ENCODE data around the gene UFC1. TPM values are rescaled to one million over a fixed set of nuclear protein-coding genes. Genes with fewer than 3 reads are reported as not detected.
A peak's percentile ranks its signal among the peaks of the same experiment; 100 is the strongest.

The UFC1 gene
- total RNA-seq, 1 donor from 2014 or later: 92.2 TPM

DNA sequence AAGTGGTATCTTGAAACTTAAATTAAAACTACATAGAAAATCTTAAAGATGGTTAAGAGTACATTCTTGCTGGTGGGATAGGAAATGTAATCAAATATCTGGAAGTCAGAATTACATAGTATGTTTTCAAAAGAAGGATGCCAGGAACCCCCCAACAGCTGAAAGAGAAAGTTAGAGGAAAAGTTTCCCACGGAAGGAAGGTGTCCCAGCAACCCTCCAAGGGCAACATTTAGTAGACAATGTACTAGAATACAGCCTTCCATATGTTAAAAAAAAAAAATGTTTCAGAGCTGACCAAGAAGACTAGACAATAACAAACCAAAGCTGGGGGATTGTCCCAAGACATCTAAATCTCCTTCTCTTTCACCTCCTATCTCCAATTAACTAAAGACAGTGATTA, 23.5 kb upstream of the UFC1 start:
- H3K36me3 ChIP-seq: peaks cover 40% of the 10 kb centered on the region
- H3K9me3 ChIP-seq: no peaks in the 10 kb centered on the region
- H3K4me1 ChIP-seq: peaks cover 60% of the 10 kb centered on the region
- H3K4me3 ChIP-seq: no peak overlapping the region
- no peak overlapping the region for H3K27ac ChIP-seq
- intact Hi-C loops (cut with DNase I): no loop called here
- ATAC-seq (no peak), DNase-seq (no peak)
- H3K27me3 ChIP-seq (ENCODE audit: low read depth): no peaks in the 10 kb centered on the region
- TF ChIP-seq, protein P1, sequence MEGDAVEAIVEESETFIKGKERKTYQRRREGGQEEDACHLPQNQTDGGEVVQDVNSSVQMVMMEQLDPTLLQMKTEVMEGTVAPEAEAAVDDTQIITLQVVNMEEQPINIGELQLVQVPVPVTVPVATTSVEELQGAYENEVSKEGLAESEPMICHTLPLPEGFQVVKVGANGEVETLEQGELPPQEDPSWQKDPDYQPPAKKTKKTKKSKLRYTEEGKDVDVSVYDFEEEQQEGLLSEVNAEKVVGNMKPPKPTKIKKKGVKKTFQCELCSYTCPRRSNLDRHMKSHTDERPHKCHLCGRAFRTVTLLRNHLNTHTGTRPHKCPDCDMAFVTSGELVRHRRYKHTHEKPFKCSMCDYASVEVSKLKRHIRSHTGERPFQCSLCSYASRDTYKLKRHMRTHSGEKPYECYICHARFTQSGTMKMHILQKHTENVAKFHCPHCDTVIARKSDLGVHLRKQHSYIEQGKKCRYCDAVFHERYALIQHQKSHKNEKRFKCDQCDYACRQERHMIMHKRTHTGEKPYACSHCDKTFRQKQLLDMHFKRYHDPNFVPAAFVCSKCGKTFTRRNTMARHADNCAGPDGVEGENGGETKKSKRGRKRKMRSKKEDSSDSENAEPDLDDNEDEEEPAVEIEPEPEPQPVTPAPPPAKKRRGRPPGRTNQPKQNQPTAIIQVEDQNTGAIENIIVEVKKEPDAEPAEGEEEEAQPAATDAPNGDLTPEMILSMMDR (IDR thresholded peaks at IDR 0.05): no peak

DNA sequence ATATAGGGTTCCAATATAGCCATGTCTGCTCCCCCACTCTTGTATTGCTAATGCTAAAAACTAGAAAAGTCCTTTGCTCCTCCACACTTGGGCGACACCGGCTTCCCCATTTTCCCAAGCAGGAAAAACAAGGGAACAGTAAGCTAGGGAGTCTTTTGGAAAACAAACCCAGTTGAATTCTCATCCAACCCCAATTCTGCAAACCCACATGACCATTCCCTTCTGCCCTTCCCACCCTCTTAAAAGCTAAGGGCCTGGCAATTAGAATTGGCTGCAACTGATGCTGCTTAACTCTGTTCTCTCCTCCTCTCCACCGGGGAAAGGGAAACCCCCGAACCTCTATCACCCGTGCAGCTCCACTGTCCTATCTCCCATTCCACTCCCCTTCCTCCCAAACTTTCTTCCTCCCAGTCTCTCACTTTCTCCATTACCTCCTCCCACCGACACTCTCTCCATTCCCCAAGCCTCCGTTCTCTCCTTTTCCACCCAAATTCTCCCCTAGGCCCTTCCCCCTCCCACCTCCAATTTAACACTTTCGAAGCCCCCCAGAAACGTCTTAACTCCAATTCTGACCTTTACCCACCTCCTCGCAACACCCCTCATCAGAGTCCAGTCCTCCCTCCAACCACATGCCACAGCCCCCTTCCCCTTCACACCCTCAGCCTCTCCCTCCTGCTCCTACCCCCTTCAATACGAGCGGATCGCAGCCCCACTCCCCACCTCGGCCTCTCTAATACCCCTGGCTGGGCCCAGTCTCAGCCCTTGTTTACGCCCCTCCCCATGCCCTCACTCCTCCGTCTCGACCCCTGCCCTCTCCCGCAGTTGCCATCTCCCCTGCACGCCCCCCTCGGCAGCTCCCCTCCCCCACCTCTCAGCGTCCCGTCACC, 22.0 kb upstream of the UFC1 start:
- TF ChIP-seq, protein P1 (IDR thresholded peaks at IDR 0.05): no peak
- intact Hi-C loops (cut with DNase I): no loop called here
- no peak for DNase-seq
- H3K9me3 ChIP-seq: no peaks in the 10 kb centered on the region
- H3K4me1 ChIP-seq: peaks cover 55% of the 10 kb centered on the region
- H3K36me3 ChIP-seq: peaks cover 25% of the 10 kb centered on the region
- H3K4me3 ChIP-seq: peak overlapping the region; percentile 71
- H3K27ac ChIP-seq: peak overlapping the region; percentile 96
- H3K27me3 ChIP-seq (ENCODE audit: low read depth): no peaks in the 10 kb centered on the region
- ATAC-seq: peak; percentile 3 to 38

DNA sequence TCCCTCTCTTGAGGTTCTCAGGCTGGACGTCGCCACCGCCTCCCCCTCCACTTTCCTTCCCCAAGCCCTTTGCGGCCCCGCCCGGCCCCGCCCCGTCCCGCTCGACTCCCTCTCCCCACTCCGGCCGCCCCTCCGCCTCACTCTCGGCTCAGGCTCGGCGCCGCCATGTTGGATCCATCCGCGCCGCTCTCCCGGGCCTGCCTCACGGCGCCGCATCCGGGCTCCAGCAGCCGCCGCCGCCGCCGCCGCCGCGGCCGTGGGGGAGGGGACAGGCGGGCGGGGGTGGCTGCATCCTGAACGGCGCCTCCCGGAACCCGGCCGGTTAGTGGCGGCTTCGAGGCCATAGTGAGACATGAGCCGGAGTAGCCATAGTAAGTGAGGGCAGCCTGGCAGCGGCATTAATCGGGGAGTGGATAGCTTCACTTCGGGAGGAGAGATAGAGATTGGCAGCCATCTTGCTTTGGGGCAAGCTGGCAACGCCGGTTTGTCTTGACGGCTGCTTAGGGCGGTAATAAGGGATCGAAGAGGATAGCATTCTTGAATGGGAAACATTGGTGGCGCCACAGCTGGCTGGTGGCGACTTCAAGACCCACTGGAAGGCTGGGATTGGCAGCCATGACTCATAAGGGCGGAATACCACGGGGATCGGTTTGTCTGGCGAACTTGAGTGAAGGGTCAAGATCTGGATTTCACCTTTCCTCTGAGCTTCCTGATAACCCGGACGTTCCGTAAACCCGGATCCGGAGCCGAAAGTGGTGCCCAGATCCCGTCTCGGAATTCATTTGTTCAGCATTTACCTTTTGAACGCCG, 21.2 kb upstream of the UFC1 start, which contains the start of gene DEDD:
Gene DEDD, minus strand, starts transcription at position 258 of the 810 bp plus-strand sequence. CDS start 8,205 bp downstream, outside the sequence.
- DNase-seq: peak; percentile 95
- Histone ChIP-seq H3K27ac (peak within 1 kb of the TSS; percentile 96), H3K27me3 (ENCODE audit: low read depth) (no peaks in the 10 kb centered on the region), H3K4me1 (peaks cover 54% of the 10 kb centered on the region), H3K36me3 (peaks cover 17% of the 10 kb centered on the region), H3K4me3 (peak within 1 kb of the TSS; percentile 71), H3K9me3 (no peaks in the 10 kb centered on the region)
- intact Hi-C loops (cut with DNase I): no loop called here
- TF ChIP-seq, protein P1 (IDR thresholded peaks at IDR 0.05): no peak
- peak; percentile 96 for ATAC-seq

DNA sequence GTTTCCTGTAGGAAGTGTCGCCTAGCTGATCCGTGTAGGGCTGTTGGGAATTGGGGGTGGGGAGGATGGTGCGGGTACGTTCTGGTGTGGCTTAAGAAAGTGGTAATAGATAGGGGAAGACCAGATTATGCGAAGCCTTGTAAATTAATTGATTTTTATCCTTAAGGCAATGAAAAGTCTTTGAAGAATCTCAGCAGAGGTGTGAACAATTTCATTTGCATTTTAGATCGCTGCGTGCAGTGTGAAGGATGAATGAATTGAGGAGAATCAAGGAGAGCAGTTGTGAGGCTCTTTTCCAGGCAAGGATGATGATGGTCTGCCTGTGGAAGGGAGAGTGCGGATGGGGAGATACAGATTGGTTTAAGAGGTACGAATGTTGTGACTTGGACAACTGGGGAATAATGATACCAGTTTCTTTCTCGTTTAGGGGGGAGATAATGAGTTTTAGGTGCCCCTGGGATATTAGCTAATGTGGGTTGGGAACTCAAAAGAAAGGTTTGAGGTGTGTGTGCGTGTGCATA, 20.5 kb upstream of the UFC1 start:
- ATAC-seq (no peak), DNase-seq (no peak)
- H3K27ac ChIP-seq: peak overlapping the region; percentile 96
- TF ChIP-seq, protein P1 (IDR thresholded peaks at IDR 0.05): no peak
- intact Hi-C loops (cut with DNase I): no loop called here
- H3K9me3 ChIP-seq: no peaks in the 10 kb centered on the region
- peaks cover 53% of the 10 kb centered on the region for H3K4me1 ChIP-seq
- peak overlapping the region; percentile 71 for H3K4me3 ChIP-seq
- H3K27me3 ChIP-seq (ENCODE audit: low read depth): no peaks in the 10 kb centered on the region
- H3K36me3 ChIP-seq: peaks cover 10% of the 10 kb centered on the region

DNA sequence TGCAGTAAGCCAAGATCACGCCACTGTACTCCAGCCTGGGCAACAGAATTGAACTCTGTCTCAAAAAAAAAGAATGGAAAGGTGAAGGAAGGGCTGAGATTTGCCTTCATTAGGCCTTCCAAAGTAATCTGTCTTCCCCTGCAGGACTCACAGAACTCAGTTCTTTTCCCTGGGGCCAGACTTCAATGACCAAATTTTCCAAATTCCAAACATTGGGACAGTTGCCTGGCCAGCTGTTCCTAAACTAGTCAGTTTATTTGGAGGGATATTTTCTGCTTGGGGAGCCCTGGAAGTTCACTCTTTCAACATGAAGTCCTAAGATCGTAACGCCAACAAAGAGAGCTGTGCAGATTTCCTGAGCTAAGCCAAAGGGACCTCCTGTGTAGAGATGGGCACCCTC, 15.9 kb upstream of the UFC1 start:
- ATAC-seq (no peak), DNase-seq (no peak)
- no peaks in the 10 kb centered on the region for H3K27me3 ChIP-seq (ENCODE audit: low read depth)
- no peaks in the 10 kb centered on the region for H3K9me3 ChIP-seq
- no peaks in the 10 kb centered on the region for H3K36me3 ChIP-seq
- peaks cover 39% of the 10 kb centered on the region for H3K4me1 ChIP-seq
- H3K27ac ChIP-seq: peak overlapping the region; percentile 9
- TF ChIP-seq, protein P1 (IDR thresholded peaks at IDR 0.05): no peak
- intact Hi-C loops (cut with DNase I): no loop called here
- H3K4me3 ChIP-seq: no peak overlapping the region
